B cell (primary cell): ENCODE results near the gene MOGAT1. TPM values are rescaled to one million over a fixed set of nuclear protein-coding genes. Genes with fewer than 3 reads are reported as not detected.

Experiments
- ATAC-seq: fragments of 200-7000 bp; cut with Tn5 transposase; one replicate; pipeline ENCODE4 v1.10.0; 2021; ENCODE audit warnings: low read depth, mild to moderate bottlenecking, moderate number of reproducible peaks, moderate library complexity
- CTCF ChIA-PET: fragments of 350-600 bp; sonication (Branson Sonifier 250); formaldehyde crosslinking; loops from one replicate; lab custom pipeline; 2021; ENCODE audit warnings: antibody characterized with exemption, inconsistent platforms; lab: Charles Lee
- POLR2A ChIA-PET: fragments of 350-600 bp; sonication (Branson Sonifier 250); formaldehyde crosslinking; loops from one replicate; lab custom pipeline; 2021; ENCODE audit warnings: antibody characterized with exemption; lab: Charles Lee
- DNase-seq: peaks from one replicate; pipeline ENCODE4 v3.0.0; 2013
- H2AFZ ChIP-seq: 2 replicates; pipeline ENCODE4 v1.6.1; 2012; ENCODE audit warnings: mild to moderate bottlenecking, low read depth, low read length; ENCODE audit not compliant: insufficient read depth, poor library complexity, severe bottlenecking
- H3K27ac ChIP-seq, 2 donors: 1 replicate in 1 of 2; 2 replicates in 1 of 2; pipeline ENCODE4 v1.5.1; 2012 to 2013; ENCODE audit warnings: low read length in 2 of 2, mild to moderate bottlenecking in 2 of 2, moderate library complexity in 1 of 2
- H3K27me3 ChIP-seq, 4 experiments: fragments of 200-600 bp in 1 of 4; sonication (generic) in 1 of 4; replicated peaks in 1 of 4; 1 replicate in 2 of 4; 2 replicates in 2 of 4; pipeline versions ENCODE4 v1.6.1 to v1.7.0; 2013 to 2016; ENCODE audit warnings: low read length in 3 of 4, mild to moderate bottlenecking in 2 of 4, mixed read lengths in 1 of 4, moderate library complexity in 1 of 4; ENCODE audit not compliant: insufficient read depth in 4 of 4, control insufficient read depth in 3 of 4; ENCODE audit errors: control extremely low read depth in 1 of 4
- H3K36me3 ChIP-seq, 2 experiments: replicated peaks in 1 of 2; 1 replicate in 1 of 2; 2 replicates in 1 of 2; pipeline versions ENCODE4 v1.6.1 to v1.7.1; 2013; ENCODE audit warnings: low read length in 1 of 2; ENCODE audit not compliant: insufficient read depth in 2 of 2, control insufficient read depth in 1 of 2; ENCODE audit errors: control extremely low read depth in 1 of 2, extremely low read depth in 1 of 2
- H3K4me1 ChIP-seq, 2 donors: fragments of 200-600 bp in 1 of 2; sonication (generic) in 1 of 2; 1 replicate in 1 of 2; 2 replicates in 1 of 2; pipeline versions ENCODE4 v1.5.1 to v1.6.1; 2013 to 2017; ENCODE audit warnings: low read length in 2 of 2; ENCODE audit not compliant: control insufficient read depth in 2 of 2, insufficient read depth in 2 of 2
- H3K4me2 ChIP-seq: replicated peaks from 2 replicates; pipeline ENCODE3; 2012; ENCODE audit warnings: mild to moderate bottlenecking, low read depth, low read length; ENCODE audit not compliant: poor library complexity, severe bottlenecking
- H3K4me3 ChIP-seq, 5 experiments: fragments of 200-600 bp in 1 of 5; sonication (generic) in 1 of 5; 1 replicate in 3 of 5; 2 replicates in 2 of 5; pipeline versions ENCODE4 v1.5.1 to v1.7.0; 2011 to 2016; ENCODE audit warnings: low read length in 4 of 5, mild to moderate bottlenecking in 4 of 5, low read depth in 2 of 5, control low read depth in 1 of 5, moderate library complexity in 1 of 5; ENCODE audit not compliant: insufficient read depth in 1 of 5; ENCODE audit errors: control extremely low read depth in 1 of 5, extremely low read depth in 1 of 5
- H3K79me2 ChIP-seq: fragments of 200-600 bp; sonication (generic); one replicate; pipeline ENCODE4 v1.6.0; 2016; ENCODE audit warnings: low read length; ENCODE audit not compliant: control insufficient read depth, insufficient read depth
- H3K9ac ChIP-seq: fragments of 200-600 bp; sonication (generic); 2 replicates; pipeline ENCODE4 v1.6.1; 2017; ENCODE audit warnings: mild to moderate bottlenecking, low read length, moderate library complexity
- H3K9me3 ChIP-seq, 3 donors: one replicate each; pipeline versions ENCODE4 v1.6.1 to v1.7.1; 2013; ENCODE audit warnings: low read length in 2 of 3; ENCODE audit not compliant: control insufficient read depth in 2 of 3, insufficient read depth in 1 of 3; ENCODE audit errors: control extremely low read depth in 1 of 3
- H4K20me1 ChIP-seq: 2 replicates; pipeline ENCODE4 v1.6.0; 2012; ENCODE audit warnings: mild to moderate bottlenecking, low read length; ENCODE audit not compliant: insufficient read depth, control insufficient read depth, poor library complexity, severe bottlenecking
- H3K27ac Mint-ChIP-seq: one replicate; pipeline ENCODE4 v1.8.0; 2021; ENCODE audit warnings: mixed read lengths
- H3K27me3 Mint-ChIP-seq: one replicate; pipeline ENCODE4 v1.8.0; 2021; ENCODE audit warnings: mixed read lengths
- H3K4me1 Mint-ChIP-seq: one replicate; pipeline ENCODE4 v1.8.0; 2021; ENCODE audit warnings: mixed read lengths
- H3K4me3 Mint-ChIP-seq: one replicate; pipeline ENCODE4 v1.8.0; 2021; ENCODE audit warnings: mixed read lengths
- H3K9me3 Mint-ChIP-seq: one replicate; pipeline ENCODE4 v1.8.0; 2022; ENCODE audit warnings: mixed read lengths; ENCODE audit not compliant: insufficient read depth
- EZH2 ChIP-seq: IDR thresholded peaks from 2 replicates; pipeline ENCODE4 v1.6.1; 2012; ENCODE audit warnings: borderline replicate concordance, low read depth, mild to moderate bottlenecking, moderate library complexity, low read length; ENCODE audit not compliant: insufficient read depth, poor library complexity, severe bottlenecking
- whole genome bisulfite sequencing: methylation state at CpG from one replicate; pipeline ENCODE4 v1.1.5; 2013; ENCODE audit warnings: missing lambda C conversion rate; ENCODE audit not compliant: insufficient coverage; 5-methylcytosine and 5-hydroxymethylcytosine counted together
- intact Hi-C: fragments of 100-400 bp; cut with micrococcal nuclease; formaldehyde crosslinking; loops from one replicate; pipeline ENCODE4 v1.10.0; 2022
- polyA plus RNA-seq: library from polyadenylated mRNA; depleted of rRNA; stranded (reverse); fragments of >200 nt; gene quantifications from 2 replicates; pipeline ENCODE4 v1.2.3, GENCODE V29; 2012
- total RNA-seq, 2 donors: library from RNA; stranded (reverse); fragments of 120-200 nt in 1 of 2; gene quantifications; 1 replicate in 1 of 2; 2 replicates in 1 of 2; pipeline versions ENCODE4 v1.2.3 to v1.2.4, GENCODE V29; 2013 to 2022
- TF ChIP-seq, protein P1 (sequence below): fragments of 200-600 bp; IDR thresholded peaks from one replicate; pipeline ENCODE4 v1.8.0; 2022; ENCODE audit warnings: antibody characterized with exemption, mild to moderate bottlenecking

Gene MOGAT1
- total and polyA plus RNA-seq, 2 donors (not counting 1 experiment from before 2014, with no cell fraction given), result not detected

DNA sequence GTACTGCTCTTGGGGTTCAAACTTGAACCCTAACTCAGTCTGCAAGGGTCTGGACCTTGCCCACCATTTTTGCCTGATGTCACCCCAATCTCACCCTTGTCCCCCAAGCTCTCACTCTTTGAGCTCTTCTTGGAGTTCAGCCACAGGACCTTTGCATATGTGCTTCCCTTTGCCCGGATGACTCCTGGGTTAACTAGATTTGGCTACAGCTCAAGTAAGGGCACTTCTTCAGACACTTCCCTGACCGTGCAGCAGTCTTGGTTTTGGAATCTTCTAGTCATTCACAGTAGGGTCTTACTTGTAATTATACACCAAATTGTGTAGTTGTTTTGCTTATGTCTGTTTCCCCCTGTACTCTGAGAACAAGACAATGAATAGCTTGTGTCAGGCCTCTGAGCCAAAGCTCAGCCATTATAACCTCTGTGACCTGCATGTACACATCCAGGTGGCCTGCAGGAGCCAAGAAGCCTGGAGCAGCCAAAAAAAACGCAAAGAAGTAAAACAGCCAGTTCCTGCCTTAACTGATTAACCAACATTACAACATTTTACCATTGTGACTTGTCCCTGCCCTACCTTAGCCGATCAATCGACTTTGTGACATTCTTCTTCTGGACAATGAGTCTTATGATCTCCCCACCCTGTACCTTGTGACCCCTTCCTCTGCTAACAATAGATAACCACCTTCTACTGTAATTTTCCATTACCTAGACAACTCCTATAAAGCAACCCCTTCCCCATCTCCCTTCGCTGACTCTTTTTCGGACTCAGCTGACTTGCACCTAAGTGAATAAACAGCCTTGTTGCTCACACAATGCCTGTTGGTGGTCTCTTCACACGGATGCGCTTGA is 1.0 kb upstream of the MOGAT1 start:
- Histone ChIP-seq H3K9me3 (peaks cover 0 to 4% (median 3%) of the 10 kb centered on the region in 3 donors), H3K36me3 (no peaks in the 10 kb centered on the region), H2AFZ (no peak overlapping the region), H3K27ac (no peak overlapping the region), H3K79me2 (no peaks in the 10 kb centered on the region), H3K9ac (no peak overlapping the region), H4K20me1 (no peaks in the 10 kb centered on the region), H3K4me3 (no peak overlapping the region), H3K4me1 (peaks cover 8 to 10% of the 10 kb centered on the region in 2 donors), H3K4me2 (no peak overlapping the region), H3K27me3 (peaks cover 0 to 36% (median 27%) of the 10 kb centered on the region in 4 experiments)
- H3K4me1 Mint-ChIP-seq, result peaks cover 10% of the 10 kb centered on the region
- intact Hi-C loops, result no loop called here
- ATAC-seq, result no peak
- no peak overlapping the region for H3K27ac Mint-ChIP-seq
- no peak for DNase-seq
- H3K9me3 Mint-ChIP-seq, result no peaks in the 10 kb centered on the region
- POLR2A ChIA-PET, result no interaction called here
- 91% methylated on average over 8 of the region's 9 CpGs for WGBS
- H3K4me3 Mint-ChIP-seq, result peak overlapping the region; percentile 5
- no peak for TF ChIP-seq EZH2
- TF ChIP-seq, protein P1, sequence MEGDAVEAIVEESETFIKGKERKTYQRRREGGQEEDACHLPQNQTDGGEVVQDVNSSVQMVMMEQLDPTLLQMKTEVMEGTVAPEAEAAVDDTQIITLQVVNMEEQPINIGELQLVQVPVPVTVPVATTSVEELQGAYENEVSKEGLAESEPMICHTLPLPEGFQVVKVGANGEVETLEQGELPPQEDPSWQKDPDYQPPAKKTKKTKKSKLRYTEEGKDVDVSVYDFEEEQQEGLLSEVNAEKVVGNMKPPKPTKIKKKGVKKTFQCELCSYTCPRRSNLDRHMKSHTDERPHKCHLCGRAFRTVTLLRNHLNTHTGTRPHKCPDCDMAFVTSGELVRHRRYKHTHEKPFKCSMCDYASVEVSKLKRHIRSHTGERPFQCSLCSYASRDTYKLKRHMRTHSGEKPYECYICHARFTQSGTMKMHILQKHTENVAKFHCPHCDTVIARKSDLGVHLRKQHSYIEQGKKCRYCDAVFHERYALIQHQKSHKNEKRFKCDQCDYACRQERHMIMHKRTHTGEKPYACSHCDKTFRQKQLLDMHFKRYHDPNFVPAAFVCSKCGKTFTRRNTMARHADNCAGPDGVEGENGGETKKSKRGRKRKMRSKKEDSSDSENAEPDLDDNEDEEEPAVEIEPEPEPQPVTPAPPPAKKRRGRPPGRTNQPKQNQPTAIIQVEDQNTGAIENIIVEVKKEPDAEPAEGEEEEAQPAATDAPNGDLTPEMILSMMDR, result no peak
- CTCF ChIA-PET, result interaction anchor here (1.0 to 1.3 kb wide), 2 partner anchors 8 to 20 kb away, joined by 4 read pairs; no protein-coding TSS in a partner anchor
- H3K27me3 Mint-ChIP-seq, result peaks cover 64% of the 10 kb centered on the region

DNA sequence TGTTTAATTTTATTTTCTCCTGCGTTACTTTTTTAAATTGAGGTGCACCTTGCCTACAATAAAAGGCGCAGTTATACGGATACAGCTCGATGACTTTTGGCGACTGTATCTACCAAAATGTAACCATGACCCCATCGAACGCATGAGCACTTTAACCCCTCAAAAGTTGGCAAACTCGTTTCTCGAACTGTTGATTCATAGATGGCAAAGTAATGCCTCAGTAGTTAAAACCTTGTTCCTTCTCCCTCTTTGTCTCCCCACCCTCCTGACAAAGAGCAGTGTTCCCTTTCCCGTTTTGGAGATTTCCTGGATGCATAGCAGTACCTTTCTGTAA is 577 bp downstream of the MOGAT1 start:
- H4K20me1 ChIP-seq, result no peaks in the 10 kb centered on the region
- no peak overlapping the region for H3K27ac ChIP-seq
- peaks cover 10% of the 10 kb centered on the region for H3K4me1 Mint-ChIP-seq
- H3K27me3 Mint-ChIP-seq, result peaks cover 59% of the 10 kb centered on the region
- peaks cover 0 to 4% (median 3%) of the 10 kb centered on the region in 3 donors for H3K9me3 ChIP-seq
- no peaks in the 10 kb centered on the region for H3K79me2 ChIP-seq
- no peak for DNase-seq
- H2AFZ ChIP-seq, result peak overlapping the region; percentile 30
- ChIA-PET CTCF (no interaction called here), POLR2A (no interaction called here)
- peaks cover 8 to 10% of the 10 kb centered on the region in 2 donors for H3K4me1 ChIP-seq
- H3K9me3 Mint-ChIP-seq, result no peaks in the 10 kb centered on the region
- peak overlapping the region; percentile 71 for H3K4me3 Mint-ChIP-seq
- ATAC-seq, result no peak
- H3K27ac Mint-ChIP-seq, result no peak overlapping the region
- 26% methylated on average over 10 of the region's 10 CpGs for WGBS
- peaks cover 0 to 36% (median 30%) of the 10 kb centered on the region in 4 experiments for H3K27me3 ChIP-seq
- H3K9ac ChIP-seq, result peak overlapping the region; percentile 34
- peak overlapping the region; percentile 72 for H3K4me2 ChIP-seq
- no peak for TF ChIP-seq EZH2
- TF ChIP-seq, protein P1, result no peak
- no peaks in the 10 kb centered on the region for H3K36me3 ChIP-seq
- peak overlapping the region in 4 of 5 experiments; percentile 14 to 46 (median 24) for H3K4me3 ChIP-seq
- intact Hi-C loops, result no loop called here
